ENCODE data around the gene CITED1. TPM values are rescaled to one million over a fixed set of nuclear protein-coding genes. Genes with fewer than 3 reads are reported as not detected.

The CITED1 gene
- total and polyA plus RNA-seq, 2 of the 4 experiments (the other 2 are of a cell fraction), result 0.18 to 0.24 TPM

DNA sequence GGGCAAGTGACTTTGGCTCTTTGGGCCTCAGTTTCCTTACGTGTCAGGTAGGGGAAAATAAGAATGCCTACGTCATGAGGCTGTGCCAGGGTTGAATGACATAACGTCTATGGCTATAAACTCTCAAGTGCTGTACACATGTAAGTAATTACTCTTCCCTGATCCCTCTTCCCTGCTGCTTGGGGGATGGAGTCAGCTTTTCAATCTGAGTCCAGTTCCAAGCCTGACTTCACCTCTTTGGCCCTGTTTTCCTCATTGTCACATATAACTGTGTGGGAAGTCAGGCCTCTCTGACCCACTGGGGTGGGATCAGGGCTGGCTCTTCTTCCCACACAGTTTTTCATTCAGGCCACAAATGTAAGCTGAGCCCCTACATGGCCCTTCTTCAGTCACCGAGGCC, 11.4 kb upstream of the CITED1 start:
- no peak for DNase-seq
- H2AK9ac ChIP-seq (replicated peaks; ENCODE audit: low read depth, low read length, poor library complexity), result no peak overlapping the region
- H3K9ac ChIP-seq (ENCODE audit: low read depth, low read length), result no peak overlapping the region
- no peak overlapping the region for H3K18ac ChIP-seq (ENCODE audit: low read depth, low read length)
- no peak overlapping the region for H2AK5ac ChIP-seq (ENCODE audit: low read depth, low read length)
- no peak overlapping the region for H3K4me2 ChIP-seq (ENCODE audit: low read depth, low read length)
- no peak overlapping the region for H4K5ac ChIP-seq (ENCODE audit: low read depth, low read length)
- no peak overlapping the region for H3K4me3 ChIP-seq (ENCODE audit: insufficient read depth, low read depth, low read length)
- H2BK5ac ChIP-seq (ENCODE audit: low read depth, low read length, poor library complexity, severe bottlenecking), result no peak overlapping the region
- H3K27me3 ChIP-seq (ENCODE audit: control insufficient read depth, insufficient read depth, low read length), result peaks cover 47% of the 10 kb centered on the region
- no CpG with 5 or more reads among the region's 4 CpGs for WGBS, 2 experiments (ENCODE audit: extremely low coverage in 2 of 2, insufficient read length in 1 of 2)
- H3K14ac ChIP-seq (replicated peaks; ENCODE audit: low read depth, low read length), result no peak overlapping the region
- H4K20me1 ChIP-seq (ENCODE audit: insufficient read depth, low read length), result no peaks in the 10 kb centered on the region
- no peak for ATAC-seq (ENCODE audit: low read depth)
- TF ChIP-seq RCOR1 (IDR thresholded peaks at IDR 0.05; ENCODE audit: insufficient replicate concordance, low read length) (no peak), MXI1 (IDR thresholded peaks at IDR 0.05; ENCODE audit: borderline replicate concordance, low read depth, low read length) (no peak), NFE2L2 (IDR thresholded peaks at IDR 0.05; ENCODE audit: low read depth, low read length) (no peak), CEBPB (IDR thresholded peaks at IDR 0.05; ENCODE audit: low read depth, low read length) (no peak), RFX5 (IDR thresholded peaks at IDR 0.05; ENCODE audit: low read depth, low read length) (no peak), MAFK (IDR thresholded peaks at IDR 0.05; ENCODE audit: low read depth, low read length) (no peak)
- TF ChIP-seq, protein P1, sequence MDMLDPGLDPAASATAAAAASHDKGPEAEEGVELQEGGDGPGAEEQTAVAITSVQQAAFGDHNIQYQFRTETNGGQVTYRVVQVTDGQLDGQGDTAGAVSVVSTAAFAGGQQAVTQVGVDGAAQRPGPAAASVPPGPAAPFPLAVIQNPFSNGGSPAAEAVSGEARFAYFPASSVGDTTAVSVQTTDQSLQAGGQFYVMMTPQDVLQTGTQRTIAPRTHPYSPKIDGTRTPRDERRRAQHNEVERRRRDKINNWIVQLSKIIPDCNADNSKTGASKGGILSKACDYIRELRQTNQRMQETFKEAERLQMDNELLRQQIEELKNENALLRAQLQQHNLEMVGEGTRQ (IDR thresholded peaks at IDR 0.05; ENCODE audit: low read depth, low read length), result no peak
- no peak overlapping the region for H4K8ac ChIP-seq (ENCODE audit: low read depth in 2 of 2, low read length in 2 of 2)
- no peaks in the 10 kb centered on the region for H3K36me3 ChIP-seq (ENCODE audit: control insufficient read depth, insufficient read depth, low read length)
- no peak overlapping the region for H3K4ac ChIP-seq (ENCODE audit: low read depth, low read length)
- no peak overlapping the region for H3K23ac ChIP-seq (ENCODE audit: low read depth, low read length)
- no peaks in the 10 kb centered on the region for H3K9me1 ChIP-seq (ENCODE audit: insufficient read depth, low read length)
- ChIA-PET CTCF (no interaction called here), POLR2A (ENCODE audit: unreplicated experiment) (no interaction called here)
- H2BK15ac ChIP-seq (ENCODE audit: low read depth, low read length), result no peak overlapping the region
- no peak overlapping the region for H3K27ac ChIP-seq (ENCODE audit: insufficient read depth, low read length)
- dilution Hi-C loops (cut with HindIII; ENCODE audit: low sequenced_read_pairs, unreplicated experiment), result no loop called here
- in situ Hi-C loops (cut with MboI; ENCODE audit: low sequenced_read_pairs), result no loop called here
- no peaks in the 10 kb centered on the region for H3K9me3 ChIP-seq (ENCODE audit: control insufficient read depth, insufficient read depth, low read length)
- H2BK20ac ChIP-seq (ENCODE audit: low read depth, low read length), result no peak overlapping the region
- no peak overlapping the region for H2BK120ac ChIP-seq (ENCODE audit: low read depth, low read length)
- no peaks in the 10 kb centered on the region for H3K79me1 ChIP-seq (ENCODE audit: low read depth in 1 of 2, low read length in 2 of 2)
- no TSS peak for BruUV-seq (replicated peaks)
- intact Hi-C loops (cut with micrococcal nuclease), result no loop called here
- H3K4me1 ChIP-seq (ENCODE audit: control insufficient read depth, insufficient read depth, low read length), result no peaks in the 10 kb centered on the region
- no peak overlapping the region for H3K56ac ChIP-seq (ENCODE audit: extremely low read depth, insufficient read depth, low read length)
- H2AFZ ChIP-seq (replicated peaks; ENCODE audit: low read length, poor library complexity), result no peak overlapping the region
- H4K91ac ChIP-seq (ENCODE audit: insufficient read depth, low read depth, low read length), result no peak overlapping the region
